ENCODE results near the gene NEK4. TPM values are rescaled to one million over a fixed set of nuclear protein-coding genes. Genes with fewer than 3 reads are reported as not detected.

The NEK4 gene
- total and polyA plus RNA-seq, 7 donors, result 4.7 to 22.2 (median 15.3) TPM

DNA sequence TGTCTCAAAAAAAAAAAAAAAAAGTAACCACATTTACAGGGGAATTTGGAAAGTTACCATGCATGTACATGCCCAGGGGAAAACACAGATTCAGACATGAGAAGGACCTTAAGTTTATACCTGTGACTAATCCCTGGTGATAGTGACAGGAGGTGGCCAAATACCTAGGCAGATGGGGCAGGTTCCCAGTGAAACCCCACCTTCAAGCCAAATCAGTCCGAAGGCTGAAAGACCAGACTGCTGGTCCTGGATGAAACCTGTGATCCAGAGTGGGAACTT lies 49.1 kb downstream of the NEK4 start:
- Histone ChIP-seq H3K4me3 (no peak overlapping the region), H3K36me3 (ENCODE audit: insufficient read depth in 1 of 2, low read depth in 1 of 2) (peaks cover 0 to 10% of the 10 kb centered on the region in 2 donors), H3K9me3 (no peaks in the 10 kb centered on the region), H3K27me3 (ENCODE audit: insufficient read depth in 3 of 3, low read length in 2 of 3) (no peaks in the 10 kb centered on the region), H3K27ac (no peak overlapping the region), H3K4me1 (no peaks in the 10 kb centered on the region)
- no peak for DNase-seq
- WGBS, 3 donors, result 98 to 100% (median 100%) methylated on average over 1 of the region's 1 CpG
- ATAC-seq, result no peak
- intact Hi-C loops (cut with DNase I), result no loop called here
- TF ChIP-seq, protein P1, sequence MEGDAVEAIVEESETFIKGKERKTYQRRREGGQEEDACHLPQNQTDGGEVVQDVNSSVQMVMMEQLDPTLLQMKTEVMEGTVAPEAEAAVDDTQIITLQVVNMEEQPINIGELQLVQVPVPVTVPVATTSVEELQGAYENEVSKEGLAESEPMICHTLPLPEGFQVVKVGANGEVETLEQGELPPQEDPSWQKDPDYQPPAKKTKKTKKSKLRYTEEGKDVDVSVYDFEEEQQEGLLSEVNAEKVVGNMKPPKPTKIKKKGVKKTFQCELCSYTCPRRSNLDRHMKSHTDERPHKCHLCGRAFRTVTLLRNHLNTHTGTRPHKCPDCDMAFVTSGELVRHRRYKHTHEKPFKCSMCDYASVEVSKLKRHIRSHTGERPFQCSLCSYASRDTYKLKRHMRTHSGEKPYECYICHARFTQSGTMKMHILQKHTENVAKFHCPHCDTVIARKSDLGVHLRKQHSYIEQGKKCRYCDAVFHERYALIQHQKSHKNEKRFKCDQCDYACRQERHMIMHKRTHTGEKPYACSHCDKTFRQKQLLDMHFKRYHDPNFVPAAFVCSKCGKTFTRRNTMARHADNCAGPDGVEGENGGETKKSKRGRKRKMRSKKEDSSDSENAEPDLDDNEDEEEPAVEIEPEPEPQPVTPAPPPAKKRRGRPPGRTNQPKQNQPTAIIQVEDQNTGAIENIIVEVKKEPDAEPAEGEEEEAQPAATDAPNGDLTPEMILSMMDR (IDR thresholded peaks at IDR 0.05), result no peak

GRCh38 chr3:52721002-52721729 lies 49.6 kb downstream of the NEK4 start:
- H3K27me3 ChIP-seq (ENCODE audit: insufficient read depth in 3 of 3, low read length in 2 of 3), result no peaks in the 10 kb centered on the region
- DNase-seq (no peak), ATAC-seq (no peak)
- TF ChIP-seq, protein P1 (IDR thresholded peaks at IDR 0.05), result no peak
- H3K9me3 ChIP-seq, result no peaks in the 10 kb centered on the region
- H3K4me3 ChIP-seq, result no peak overlapping the region
- H3K4me1 ChIP-seq, result no peaks in the 10 kb centered on the region
- 91 to 94% (median 94%) methylated on average over 6 of the region's 6 CpGs for WGBS, 3 donors
- intact Hi-C loops (cut with DNase I), result no loop called here
- H3K36me3 ChIP-seq (ENCODE audit: insufficient read depth in 1 of 2, low read depth in 1 of 2), result peaks cover 0 to 10% of the 10 kb centered on the region in 2 donors
- H3K27ac ChIP-seq, result no peak overlapping the region

DNA sequence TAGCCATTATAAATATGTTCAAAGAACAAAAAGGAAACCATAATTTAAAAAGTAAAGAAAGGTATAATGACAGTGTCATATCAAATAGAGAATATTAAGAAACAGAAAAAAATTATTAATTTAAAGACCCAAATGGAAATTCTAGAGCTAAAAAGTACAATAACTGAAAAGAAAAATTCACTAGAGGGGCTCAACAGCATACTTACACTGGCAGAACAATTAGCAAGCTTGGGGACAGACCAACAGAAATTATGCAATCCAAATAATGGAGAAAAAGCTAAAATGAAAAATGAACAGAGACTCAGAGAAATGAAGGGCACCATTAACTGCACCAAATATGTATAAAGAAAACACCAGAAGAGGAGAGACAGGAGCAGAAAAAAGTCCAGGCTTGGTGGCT lies 51.1 kb downstream of the NEK4 start:
- intact Hi-C loops (cut with DNase I), result no loop called here
- H3K4me3 ChIP-seq, result no peak overlapping the region
- H3K9me3 ChIP-seq, result no peaks in the 10 kb centered on the region
- no peaks in the 10 kb centered on the region for H3K27me3 ChIP-seq (ENCODE audit: insufficient read depth in 3 of 3, low read length in 2 of 3)
- H3K27ac ChIP-seq, result no peak overlapping the region
- peaks cover 0 to 10% of the 10 kb centered on the region in 2 donors for H3K36me3 ChIP-seq (ENCODE audit: insufficient read depth in 1 of 2, low read depth in 1 of 2)
- ATAC-seq (no peak), DNase-seq (no peak)
- TF ChIP-seq, protein P1 (IDR thresholded peaks at IDR 0.05), result no peak
- no peaks in the 10 kb centered on the region for H3K4me1 ChIP-seq

GRCh38 chr3:52715714-52716305 lies 54.9 kb downstream of the NEK4 start:
- H3K4me1 ChIP-seq, result no peaks in the 10 kb centered on the region
- no peak for DNase-seq
- H3K27ac ChIP-seq, result no peak overlapping the region
- no peak for ATAC-seq
- H3K36me3 ChIP-seq (ENCODE audit: insufficient read depth in 1 of 2, low read depth in 1 of 2), result peaks cover 0 to 23% of the 10 kb centered on the region in 2 donors
- TF ChIP-seq, protein P1 (IDR thresholded peaks at IDR 0.05), result no peak
- intact Hi-C loops (cut with DNase I), result no loop called here
- H3K4me3 ChIP-seq, result no peak overlapping the region
- WGBS, 3 donors, result 90 to 93% (median 91%) methylated on average over 11 of the region's 11 CpGs
- no peaks in the 10 kb centered on the region for H3K27me3 ChIP-seq (ENCODE audit: insufficient read depth in 3 of 3, low read length in 2 of 3)
- no peaks in the 10 kb centered on the region for H3K9me3 ChIP-seq
